Muscle layer of duodenum (tissue), 2 donors: Measurements from ENCODE around the gene MICB.

ENCODE experiments used
- H3K27ac ChIP-seq: one replicate; pipeline ENCODE4 v1.7.0; 2013; ENCODE audit warnings: mild to moderate bottlenecking, low read length
- H3K27me3 ChIP-seq: one replicate; pipeline ENCODE4 v1.7.0; 2013; ENCODE audit warnings: low read depth, mild to moderate bottlenecking, control low read depth, low read length
- H3K36me3 ChIP-seq, 2 donors: one replicate each; pipeline ENCODE4 v1.7.0; 2013; ENCODE audit warnings: low read length in 2 of 2, control low read depth in 1 of 2, mild to moderate bottlenecking in 1 of 2; ENCODE audit not compliant: insufficient read depth in 2 of 2, control insufficient read depth in 1 of 2
- H3K4me1 ChIP-seq, 2 donors: one replicate each; pipeline ENCODE4 v1.7.0; 2013; ENCODE audit warnings: low read length in 2 of 2, mild to moderate bottlenecking in 2 of 2, control low read depth in 1 of 2, moderate library complexity in 1 of 2; ENCODE audit not compliant: insufficient read depth in 2 of 2, control insufficient read depth in 1 of 2
- H3K4me3 ChIP-seq, 2 donors: one replicate each; pipeline ENCODE4 v1.7.0; 2013; ENCODE audit warnings: low read length in 2 of 2, low read depth in 1 of 2, mild to moderate bottlenecking in 1 of 2
- H3K9me3 ChIP-seq, 2 donors: one replicate each; pipeline ENCODE4 v1.7.0; 2013; ENCODE audit warnings: low read length in 2 of 2, control low read depth in 1 of 2, mild to moderate bottlenecking in 1 of 2; ENCODE audit not compliant: control insufficient read depth in 1 of 2
- donor health status: healthy.

The MICB gene

GRCh38 chr6:31521835-31522234 lies 23.9 kb downstream of the MICB start:
- Histone ChIP-seq H3K9me3 (no peaks in the 10 kb centered on the region), H3K4me1 (no peaks in the 10 kb centered on the region), H3K27ac (no peak overlapping the region), H3K27me3 (no peaks in the 10 kb centered on the region), H3K4me3 (no peak overlapping the region), H3K36me3 (no peaks in the 10 kb centered on the region)

- Histone ChIP-seq H3K9me3 (no peaks in the 10 kb centered on the region), H3K27ac (no peak overlapping the region), H3K4me3 (no peak overlapping the region), H3K27me3 (no peaks in the 10 kb centered on the region), H3K4me1 (no peaks in the 10 kb centered on the region), H3K36me3 (peaks cover 9 to 10% of the 10 kb centered on the region in 2 donors)
Measured at GRCh38 chr6:31525553-31525931, 27.6 kb downstream of the MICB start.

GRCh38 chr6:31525932-31526591 lies 28.1 kb downstream of the MICB start:
- Histone ChIP-seq H3K27me3 (no peaks in the 10 kb centered on the region), H3K36me3 (peaks cover 14 to 16% of the 10 kb centered on the region in 2 donors), H3K9me3 (no peaks in the 10 kb centered on the region), H3K27ac (no peak overlapping the region), H3K4me1 (no peaks in the 10 kb centered on the region), H3K4me3 (no peak overlapping the region)

DNA sequence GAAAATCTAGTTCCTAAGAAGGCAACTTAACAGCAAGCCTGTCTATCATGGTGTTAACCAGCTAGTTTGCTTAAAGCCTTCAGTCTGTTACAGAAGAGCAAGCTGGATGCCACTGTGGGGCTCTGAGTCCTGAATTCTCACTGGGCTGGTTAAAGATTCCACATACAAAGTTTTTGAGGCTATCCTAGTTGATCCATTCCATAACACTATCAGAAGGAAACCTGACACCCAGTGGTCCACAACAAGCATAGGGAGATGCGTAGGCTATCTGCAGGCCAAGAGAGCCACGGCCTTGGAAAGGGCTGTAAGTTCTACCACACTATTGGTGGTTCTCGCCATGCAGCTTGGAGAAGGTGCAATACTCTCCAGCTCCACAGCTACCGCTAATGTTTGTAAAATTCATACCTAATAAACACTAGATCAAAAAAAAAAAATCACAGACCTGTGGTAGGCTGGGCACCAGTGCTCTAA lies 30.4 kb downstream of the MICB start:
- Histone ChIP-seq H3K36me3 (peaks cover 23 to 34% of the 10 kb centered on the region in 2 donors), H3K27ac (no peak overlapping the region), H3K27me3 (no peaks in the 10 kb centered on the region), H3K4me3 (no peak overlapping the region), H3K4me1 (no peaks in the 10 kb centered on the region), H3K9me3 (no peaks in the 10 kb centered on the region)

- Histone ChIP-seq H3K27ac (no peak within 1 kb of the TSS), H3K9me3 (no peaks in the 10 kb centered on the region), H3K36me3 (peaks cover 29 to 40% of the 10 kb centered on the region in 2 donors), H3K27me3 (no peaks in the 10 kb centered on the region), H3K4me1 (no peaks in the 10 kb centered on the region), H3K4me3 (no peak within 1 kb of the TSS)
Measured at GRCh38 chr6:31528821-31529328, 30.9 kb downstream of the MICB start, which contains the start of gene MCCD1. TSS of gene MCCD1 (plus strand) at chr6:31528962. CDS start at chr6:31529015, 53 bp downstream.

DNA sequence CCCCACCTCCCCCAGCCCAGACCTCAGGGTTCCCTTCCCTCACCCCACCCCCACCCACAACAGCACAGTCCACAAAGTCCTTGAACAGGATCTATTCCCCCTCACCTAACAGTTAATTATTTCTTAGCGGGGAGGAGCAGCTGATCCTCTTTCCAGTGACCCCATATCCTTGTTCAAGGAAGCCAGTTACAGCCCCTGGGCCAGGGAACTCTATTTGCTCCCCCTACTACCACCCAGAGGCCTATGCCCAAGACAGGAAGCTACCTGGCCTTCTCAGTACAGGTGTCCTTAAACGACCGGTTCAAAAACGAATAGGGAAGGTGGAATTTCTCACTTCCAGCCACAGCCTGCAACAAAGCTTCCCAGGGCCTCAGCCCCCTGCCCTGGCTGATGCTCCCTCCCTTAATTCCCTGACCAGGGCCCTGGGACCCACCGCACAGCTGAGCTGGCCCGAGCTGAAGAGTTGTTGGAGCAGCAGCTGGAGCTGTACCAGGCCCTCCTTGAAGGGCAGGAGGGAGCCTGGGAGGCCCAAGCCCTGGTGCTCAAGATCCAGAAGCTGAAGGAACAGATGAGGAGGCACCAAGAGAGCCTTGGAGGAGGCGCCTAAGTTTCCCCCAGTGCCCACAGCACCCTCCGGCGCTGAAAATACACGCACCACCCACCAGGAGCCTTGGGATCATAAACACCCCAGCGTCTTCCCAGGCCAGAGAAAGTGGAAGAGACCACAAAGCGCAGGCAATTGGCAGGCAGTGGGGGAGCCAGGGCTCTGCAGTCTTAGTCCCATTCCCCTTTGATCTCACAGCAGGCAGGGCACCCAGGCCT lies 31.6 kb downstream of the MICB start:
- H3K36me3 ChIP-seq, result peaks cover 35 to 46% of the 10 kb centered on the region in 2 donors

GRCh38 chr6:31530659-31531058 lies 32.7 kb downstream of the MICB start:
- Histone ChIP-seq H3K27ac (no peak overlapping the region), H3K4me3 (no peak overlapping the region), H3K9me3 (no peaks in the 10 kb centered on the region), H3K27me3 (no peaks in the 10 kb centered on the region), H3K36me3 (peaks cover 46 to 57% of the 10 kb centered on the region in 2 donors), H3K4me1 (no peaks in the 10 kb centered on the region)

More for the DNA sequence above, 31.6 kb downstream of the MICB start:
- H3K4me1 ChIP-seq, result no peaks in the 10 kb centered on the region
- H3K4me3 ChIP-seq, result no peak overlapping the region
- no peaks in the 10 kb centered on the region for H3K9me3 ChIP-seq
- H3K27ac ChIP-seq, result no peak overlapping the region
- no peaks in the 10 kb centered on the region for H3K27me3 ChIP-seq

GRCh38 chr6:31531162-31531561 lies 33.2 kb downstream of the MICB start:
- Histone ChIP-seq H3K27me3 (no peaks in the 10 kb centered on the region), H3K4me1 (no peaks in the 10 kb centered on the region), H3K9me3 (no peaks in the 10 kb centered on the region), H3K27ac (no peak overlapping the region), H3K36me3 (peaks cover 51 to 62% of the 10 kb centered on the region in 2 donors), H3K4me3 (no peak overlapping the region)

DNA sequence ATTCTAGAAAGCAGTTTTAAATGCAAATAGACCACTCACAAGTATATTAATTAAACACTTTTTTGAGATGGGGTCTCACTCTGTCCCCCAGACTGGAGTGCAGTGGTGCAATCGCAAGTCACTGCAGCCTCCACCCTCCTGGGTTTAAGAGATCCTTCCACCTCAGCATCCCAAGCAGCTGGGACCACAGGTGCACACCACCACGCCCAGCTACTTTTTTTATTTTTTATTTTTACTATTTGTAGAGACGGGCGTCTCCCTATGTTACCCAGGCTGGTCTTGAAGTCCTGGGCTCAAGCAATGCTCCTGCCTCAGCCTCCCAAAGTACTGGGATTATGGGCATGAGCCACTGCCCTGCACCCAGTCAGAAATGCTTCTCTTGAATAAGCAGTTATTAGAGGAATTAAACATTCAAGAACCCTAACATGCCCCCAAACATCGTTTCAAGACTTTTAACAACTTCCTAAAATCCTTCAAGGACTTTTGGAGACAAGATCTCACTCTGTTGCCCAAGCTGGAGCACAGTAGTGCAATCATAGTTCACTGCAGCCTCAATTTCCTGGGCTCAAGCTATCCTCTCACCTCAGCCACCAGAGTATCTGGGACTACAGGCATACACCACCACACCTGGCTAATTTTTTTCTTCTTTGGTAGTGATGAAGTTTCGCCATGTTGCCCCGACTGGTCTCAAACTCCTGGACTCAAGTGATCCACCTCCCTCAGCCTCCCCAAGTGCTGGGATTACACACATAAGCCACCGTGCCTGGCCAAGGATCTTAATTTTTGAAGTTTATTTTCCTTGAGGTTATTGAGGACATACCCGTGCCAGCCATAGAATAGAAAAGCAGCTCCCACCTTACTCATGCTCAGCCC lies 34.1 kb downstream of the MICB start:
- Histone ChIP-seq H3K27ac (no peak overlapping the region), H3K4me3 (no peak overlapping the region), H3K27me3 (no peaks in the 10 kb centered on the region), H3K9me3 (no peaks in the 10 kb centered on the region), H3K4me1 (no peaks in the 10 kb centered on the region), H3K36me3 (peaks cover 57 to 70% of the 10 kb centered on the region in 2 donors)

- no peaks in the 10 kb centered on the region for H3K27me3 ChIP-seq
- no peaks in the 10 kb centered on the region for H3K9me3 ChIP-seq
- H3K36me3 ChIP-seq, result peaks cover 61 to 74% of the 10 kb centered on the region in 2 donors
- H3K4me1 ChIP-seq, result no peaks in the 10 kb centered on the region
- no peak overlapping the region for H3K27ac ChIP-seq
- no peak overlapping the region for H3K4me3 ChIP-seq
Measured at GRCh38 chr6:31532644-31533454, 34.9 kb downstream of the MICB start.
